GM20000 (cell line): Measurements from ENCODE around the gene MIP.
A peak's percentile ranks its signal among the peaks of the same experiment; 100 is the strongest.
"Not testable (repeated sequence)": the region's sequence is repeated elsewhere in the genome, so short reads cannot be mapped to it uniquely, and the experiment has no call there.

Source experiments
- DNase-seq: peaks from one replicate; pipeline ENCODE4 v3.0.0; 2012; ENCODE audit warnings: low spot score
- CTCF ChIP-seq: IDR thresholded peaks from 2 replicates; pipeline ENCODE4 v1.5.1; 2012; ENCODE audit warnings: mild to moderate bottlenecking, control low read depth; ENCODE audit errors: extremely low read depth, missing control alignments

Gene MIP

GRCh38 chr12:56451147-56451546, 3.3 kb downstream of the MIP start:
- no peak for DNase-seq
- TF ChIP-seq CTCF = no peak

GRCh38 chr12:56450241-56450640, 4.2 kb downstream of the MIP start:
- TF ChIP-seq CTCF = no peak
- DNase-seq = no peak

- no peak for TF ChIP-seq CTCF
- DNase-seq = no peak
Measured at GRCh38 chr12:56449622-56449984, 4.9 kb downstream of the MIP start.

- DNase-seq = peak; percentile 92
- no peak for TF ChIP-seq CTCF
Measured at GRCh38 chr12:56448860-56449621, 5.4 kb downstream of the MIP start, which contains the start of gene TIMELESS. TIMELESS (minus strand) TSS chr12:56449426; CDS start chr12:56434170, 15,256 bp downstream.

GRCh38 chr12:56443208-56443607, 11.2 kb downstream of the MIP start:
- DNase-seq = not testable (repeated sequence)

- DNase-seq = no peak
- TF ChIP-seq CTCF = no peak
Measured at GRCh38 chr12:56437430-56438176, 16.9 kb downstream of the MIP start.

- TF ChIP-seq CTCF = no peak
- DNase-seq = no peak
Measured at GRCh38 chr12:56434828-56435227, 19.6 kb downstream of the MIP start.
